HL-60 (cell line): ENCODE data around the gene F8.

Source experiments
- DNase-seq, 2 experiments: peaks; one replicate each; pipeline ENCODE4 v3.0.0-alpha.2; 2010 to 2020; ENCODE audit warnings: low read depth in 1 of 2, low spot score in 1 of 2
- H3K27ac ChIP-seq: fragments of 250-450 bp; sonication (Bioruptor Pico); replicated peaks from 2 replicates; pipeline ENCODE4 v1.5.1; 2020; ENCODE audit warnings: mild to moderate bottlenecking, moderate library complexity
- H3K27me3 ChIP-seq: fragments of 250-450 bp; sonication (Bioruptor Pico); 2 replicates; pipeline ENCODE4 v1.5.1; 2021; ENCODE audit warnings: mild to moderate bottlenecking, moderate library complexity; ENCODE audit not compliant: insufficient read depth, poor library complexity, severe bottlenecking
- H3K4me3 ChIP-seq: replicated peaks from 2 replicates; pipeline ENCODE4 v1.5.1; 2011; ENCODE audit warnings: mild to moderate bottlenecking, control low read depth, low read length; ENCODE audit not compliant: insufficient read depth
- GABPA ChIP-seq: IDR thresholded peaks from 2 replicates; pipeline ENCODE4 v1.6.1; 2012; ENCODE audit warnings: low read depth
- POLR2AphosphoS5 ChIP-seq: IDR thresholded peaks from 2 replicates; pipeline ENCODE4 v1.6.1; 2012; ENCODE audit warnings: low read depth
- SPI1 ChIP-seq: IDR thresholded peaks from 2 replicates; pipeline ENCODE4 v1.6.1; 2012; ENCODE audit warnings: low read depth, mild to moderate bottlenecking, borderline replicate concordance
- TF ChIP-seq, protein P1 (sequence below): IDR thresholded peaks from one replicate; pipeline ENCODE4 v1.5.1; 2011; ENCODE audit warnings: low read length, control low read depth, inconsistent platforms; ENCODE audit not compliant: insufficient read depth
- TF ChIP-seq, protein P2 (sequence below): IDR thresholded peaks from 2 replicates; pipeline ENCODE4 v1.6.1; 2012; ENCODE audit warnings: low read depth; ENCODE audit not compliant: insufficient replicate concordance

F8 gene

DNA sequence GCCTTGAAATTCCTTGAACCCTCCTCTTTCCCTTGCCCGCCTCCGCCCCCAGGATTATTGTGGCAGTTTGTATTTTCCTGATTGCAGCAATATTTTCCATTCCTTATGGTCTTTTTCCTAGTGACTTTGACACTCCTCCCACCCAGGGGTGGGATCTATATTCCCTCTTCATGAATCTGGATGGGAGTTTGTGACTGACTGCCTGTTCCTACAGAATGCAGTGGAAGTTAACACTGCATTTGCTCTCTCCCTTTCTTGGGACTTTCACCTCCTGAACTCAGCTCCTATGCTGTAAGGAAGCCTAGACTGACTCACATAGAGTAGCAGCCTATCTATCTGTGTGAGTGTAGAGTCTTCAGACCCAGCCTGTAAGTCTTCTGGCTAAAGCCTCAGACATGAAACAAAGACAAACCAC lies 6.4 kb upstream of the F8 start:
- Histone ChIP-seq H3K27me3 (no peaks in the 10 kb centered on the region), H3K4me3 (no peak overlapping the region), H3K27ac (no peak overlapping the region)
- TF ChIP-seq GABPA (no peak), SPI1 (no peak), POLR2AphosphoS5 (no peak)
- TF ChIP-seq, protein P1, sequence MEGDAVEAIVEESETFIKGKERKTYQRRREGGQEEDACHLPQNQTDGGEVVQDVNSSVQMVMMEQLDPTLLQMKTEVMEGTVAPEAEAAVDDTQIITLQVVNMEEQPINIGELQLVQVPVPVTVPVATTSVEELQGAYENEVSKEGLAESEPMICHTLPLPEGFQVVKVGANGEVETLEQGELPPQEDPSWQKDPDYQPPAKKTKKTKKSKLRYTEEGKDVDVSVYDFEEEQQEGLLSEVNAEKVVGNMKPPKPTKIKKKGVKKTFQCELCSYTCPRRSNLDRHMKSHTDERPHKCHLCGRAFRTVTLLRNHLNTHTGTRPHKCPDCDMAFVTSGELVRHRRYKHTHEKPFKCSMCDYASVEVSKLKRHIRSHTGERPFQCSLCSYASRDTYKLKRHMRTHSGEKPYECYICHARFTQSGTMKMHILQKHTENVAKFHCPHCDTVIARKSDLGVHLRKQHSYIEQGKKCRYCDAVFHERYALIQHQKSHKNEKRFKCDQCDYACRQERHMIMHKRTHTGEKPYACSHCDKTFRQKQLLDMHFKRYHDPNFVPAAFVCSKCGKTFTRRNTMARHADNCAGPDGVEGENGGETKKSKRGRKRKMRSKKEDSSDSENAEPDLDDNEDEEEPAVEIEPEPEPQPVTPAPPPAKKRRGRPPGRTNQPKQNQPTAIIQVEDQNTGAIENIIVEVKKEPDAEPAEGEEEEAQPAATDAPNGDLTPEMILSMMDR: no peak
- TF ChIP-seq, protein P2, sequence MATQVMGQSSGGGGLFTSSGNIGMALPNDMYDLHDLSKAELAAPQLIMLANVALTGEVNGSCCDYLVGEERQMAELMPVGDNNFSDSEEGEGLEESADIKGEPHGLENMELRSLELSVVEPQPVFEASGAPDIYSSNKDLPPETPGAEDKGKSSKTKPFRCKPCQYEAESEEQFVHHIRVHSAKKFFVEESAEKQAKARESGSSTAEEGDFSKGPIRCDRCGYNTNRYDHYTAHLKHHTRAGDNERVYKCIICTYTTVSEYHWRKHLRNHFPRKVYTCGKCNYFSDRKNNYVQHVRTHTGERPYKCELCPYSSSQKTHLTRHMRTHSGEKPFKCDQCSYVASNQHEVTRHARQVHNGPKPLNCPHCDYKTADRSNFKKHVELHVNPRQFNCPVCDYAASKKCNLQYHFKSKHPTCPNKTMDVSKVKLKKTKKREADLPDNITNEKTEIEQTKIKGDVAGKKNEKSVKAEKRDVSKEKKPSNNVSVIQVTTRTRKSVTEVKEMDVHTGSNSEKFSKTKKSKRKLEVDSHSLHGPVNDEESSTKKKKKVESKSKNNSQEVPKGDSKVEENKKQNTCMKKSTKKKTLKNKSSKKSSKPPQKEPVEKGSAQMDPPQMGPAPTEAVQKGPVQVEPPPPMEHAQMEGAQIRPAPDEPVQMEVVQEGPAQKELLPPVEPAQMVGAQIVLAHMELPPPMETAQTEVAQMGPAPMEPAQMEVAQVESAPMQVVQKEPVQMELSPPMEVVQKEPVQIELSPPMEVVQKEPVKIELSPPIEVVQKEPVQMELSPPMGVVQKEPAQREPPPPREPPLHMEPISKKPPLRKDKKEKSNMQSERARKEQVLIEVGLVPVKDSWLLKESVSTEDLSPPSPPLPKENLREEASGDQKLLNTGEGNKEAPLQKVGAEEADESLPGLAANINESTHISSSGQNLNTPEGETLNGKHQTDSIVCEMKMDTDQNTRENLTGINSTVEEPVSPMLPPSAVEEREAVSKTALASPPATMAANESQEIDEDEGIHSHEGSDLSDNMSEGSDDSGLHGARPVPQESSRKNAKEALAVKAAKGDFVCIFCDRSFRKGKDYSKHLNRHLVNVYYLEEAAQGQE: no peak
- DNase-seq: no peak

DNA sequence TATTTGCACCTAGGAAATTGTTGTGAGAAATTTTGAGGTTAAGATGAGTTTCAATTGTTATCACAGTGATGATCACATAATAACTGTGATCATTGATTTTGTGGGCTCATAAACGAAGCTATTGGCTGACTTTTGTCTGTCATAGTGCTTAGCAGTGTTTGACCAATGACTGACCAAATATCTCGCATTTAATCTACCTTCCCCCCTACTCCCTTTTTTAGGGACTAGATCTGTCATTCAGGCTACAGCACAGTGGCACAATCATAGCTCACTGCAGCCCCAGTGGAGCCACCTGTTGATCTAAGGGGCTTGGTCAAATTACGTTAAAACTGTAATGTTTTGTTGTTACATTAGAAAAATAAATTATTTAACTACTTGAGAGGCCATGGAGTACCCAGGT lies 5.6 kb upstream of the F8 start:
- H3K4me3 ChIP-seq: peak overlapping the region; percentile 60
- no peak for TF ChIP-seq GABPA
- TF ChIP-seq, protein P1: no peak
- TF ChIP-seq, protein P2: no peak
- TF ChIP-seq POLR2AphosphoS5: no peak
- no peak for TF ChIP-seq SPI1
- H3K27me3 ChIP-seq: no peaks in the 10 kb centered on the region
- no peak for DNase-seq
- peak overlapping the region; percentile 94 for H3K27ac ChIP-seq

DNA sequence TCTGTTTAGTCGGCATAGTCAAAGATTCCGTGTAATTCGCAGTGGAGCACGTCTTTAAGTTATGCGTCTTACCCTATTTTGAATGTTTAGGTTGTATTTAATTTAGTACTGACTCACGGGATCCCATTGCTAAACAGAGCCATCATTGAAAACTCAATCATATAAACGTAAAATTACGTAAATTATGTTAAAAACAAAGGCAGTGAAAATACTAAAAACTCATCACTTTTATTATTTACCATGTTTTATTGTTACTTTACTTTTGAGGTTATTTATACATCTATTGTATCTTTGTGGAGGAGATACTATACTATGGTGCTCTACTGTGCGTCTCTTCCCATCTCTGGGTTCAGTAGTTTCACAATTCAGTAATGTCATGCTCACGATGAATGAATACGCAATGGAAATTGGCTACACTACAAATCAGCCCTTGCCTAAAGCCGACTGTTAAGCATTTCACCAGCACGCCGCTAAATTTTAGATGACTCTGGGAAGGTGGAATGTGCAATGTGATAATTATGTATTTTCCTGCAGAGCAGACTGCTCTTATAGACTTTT lies 5.1 kb upstream of the F8 start:
- peak overlapping the region; percentile 60 for H3K4me3 ChIP-seq
- TF ChIP-seq, protein P2: no peak
- TF ChIP-seq GABPA (no peak), POLR2AphosphoS5 (no peak; the same call in 1 of the 2 replicates), SPI1 (no peak)
- TF ChIP-seq, protein P1: no peak
- no peaks in the 10 kb centered on the region for H3K27me3 ChIP-seq
- DNase-seq: peak in 1 of 2 experiments; percentile 46
- peak overlapping the region; percentile 94 for H3K27ac ChIP-seq
